ENCODE measurements around the gene AHCYL2.

- TF ChIP-seq POLR2AphosphoS5 (IDR thresholded peaks at IDR 0.05; ENCODE audit: low read depth, low read length): no peak
- TF ChIP-seq POLR2A (IDR thresholded peaks at IDR 0.05; ENCODE audit: low read depth, low read length): no peak
These were observed 1.2 kb downstream of the AHCYL2 start for GRCh38 chr7:129225931-129226572.
